Transverse colon (tissue), 4 donors: ENCODE measurements around the gene SEC16A.

Experiments
- EP300 ChIP-seq: sonication (generic); formaldehyde crosslinking; IDR thresholded peaks from one replicate; pipeline ENCODE4 v1.6.1; 2017; ENCODE audit warnings: antibody characterized with exemption, low read depth
- POLR2A ChIP-seq: fragments of 450-650 bp; IDR thresholded peaks from one replicate; pipeline ENCODE4 v1.6.1; 2016; ENCODE audit warnings: antibody characterized with exemption, mild to moderate bottlenecking, moderate library complexity
- POLR2AphosphoS5 ChIP-seq, 3 donors: sonication (generic); formaldehyde crosslinking; IDR thresholded peaks; one replicate each; pipeline ENCODE4 v1.6.1; 2016; ENCODE audit warnings: antibody characterized with exemption in 3 of 3
- TF ChIP-seq, protein P1 (sequence below), 5 experiments: fragments of 200-600 bp in 3 of 5; fragments of 450-650 bp in 2 of 5; sonication (generic) in 3 of 5; IDR thresholded peaks; 1 replicate in 2 of 5; 2 replicates in 3 of 5; pipeline ENCODE4 v1.5.1; 2016 to 2017; ENCODE audit warnings: antibody characterized with exemption in 5 of 5, inconsistent platforms in 3 of 5, mild to moderate bottlenecking in 2 of 5, moderate library complexity in 1 of 5

DNA sequence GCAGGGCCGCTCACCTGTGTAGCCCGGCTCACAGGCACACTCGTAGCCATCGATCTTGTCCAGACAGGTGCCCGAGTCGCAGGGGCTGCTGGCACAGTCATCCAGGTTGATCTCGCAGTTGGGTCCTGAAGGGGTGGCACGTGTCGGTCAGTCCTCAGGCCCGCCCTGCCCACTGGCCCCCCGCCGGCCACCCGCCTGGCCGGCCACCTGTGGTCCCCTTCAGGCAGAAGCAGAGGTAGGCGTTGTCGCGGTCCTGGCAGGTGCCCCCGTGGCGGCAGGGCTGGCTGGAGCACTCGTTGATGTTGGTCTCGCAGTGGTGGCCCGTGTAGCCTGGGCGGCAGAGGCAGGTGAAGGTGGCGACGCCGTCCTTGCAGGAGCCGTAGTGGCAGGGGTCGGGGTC is 32.4 kb upstream of the SEC16A start:
- TF ChIP-seq, protein P1, sequence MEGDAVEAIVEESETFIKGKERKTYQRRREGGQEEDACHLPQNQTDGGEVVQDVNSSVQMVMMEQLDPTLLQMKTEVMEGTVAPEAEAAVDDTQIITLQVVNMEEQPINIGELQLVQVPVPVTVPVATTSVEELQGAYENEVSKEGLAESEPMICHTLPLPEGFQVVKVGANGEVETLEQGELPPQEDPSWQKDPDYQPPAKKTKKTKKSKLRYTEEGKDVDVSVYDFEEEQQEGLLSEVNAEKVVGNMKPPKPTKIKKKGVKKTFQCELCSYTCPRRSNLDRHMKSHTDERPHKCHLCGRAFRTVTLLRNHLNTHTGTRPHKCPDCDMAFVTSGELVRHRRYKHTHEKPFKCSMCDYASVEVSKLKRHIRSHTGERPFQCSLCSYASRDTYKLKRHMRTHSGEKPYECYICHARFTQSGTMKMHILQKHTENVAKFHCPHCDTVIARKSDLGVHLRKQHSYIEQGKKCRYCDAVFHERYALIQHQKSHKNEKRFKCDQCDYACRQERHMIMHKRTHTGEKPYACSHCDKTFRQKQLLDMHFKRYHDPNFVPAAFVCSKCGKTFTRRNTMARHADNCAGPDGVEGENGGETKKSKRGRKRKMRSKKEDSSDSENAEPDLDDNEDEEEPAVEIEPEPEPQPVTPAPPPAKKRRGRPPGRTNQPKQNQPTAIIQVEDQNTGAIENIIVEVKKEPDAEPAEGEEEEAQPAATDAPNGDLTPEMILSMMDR (IDR thresholded peaks at IDR 0.05): no peak
- TF ChIP-seq POLR2AphosphoS5 (IDR thresholded peaks at IDR 0.05) (no peak), POLR2A (no peak), EP300 (no peak)
